Neuron (in vitro differentiated cells): Measurements from ENCODE around the gene AKIRIN2.

Experiments used
- H2AFZ ChIP-seq: one replicate; pipeline ENCODE4 v1.6.1; 2013; ENCODE audit warnings: low read depth, mild to moderate bottlenecking, inconsistent platforms, low read length, moderate library complexity
- H3K27me3 ChIP-seq: one replicate; pipeline ENCODE4 v1.6.1; 2013; ENCODE audit warnings: low read length; ENCODE audit not compliant: insufficient read depth
- H3K36me3 ChIP-seq: one replicate; pipeline ENCODE4 v1.6.1; 2013; ENCODE audit warnings: low read length; ENCODE audit not compliant: insufficient read depth
- H3K4me1 ChIP-seq: one replicate; pipeline ENCODE4 v1.6.1; 2013; ENCODE audit warnings: low read length; ENCODE audit not compliant: insufficient read depth
- H3K4me3 ChIP-seq: 2 replicates; pipeline ENCODE4 v1.5.1; 2013; ENCODE audit warnings: mild to moderate bottlenecking, low read length, moderate library complexity
- H3K9me3 ChIP-seq: one replicate; pipeline ENCODE4 v1.6.1; 2013; ENCODE audit warnings: low read length

AKIRIN2 gene

GRCh38 chr6:87701676-87702588 lies at the start of gene AKIRIN2:
AKIRIN2 (minus strand) TSS chr6:87702233; CDS start chr6:87701684, 549 bp downstream.
- no peaks in the 10 kb centered on the region for H3K27me3 ChIP-seq
- H3K9me3 ChIP-seq: no peaks in the 10 kb centered on the region
- H3K4me3 ChIP-seq: peak within 1 kb of the TSS; percentile 100
- peak within 1 kb of the TSS; percentile 89 for H2AFZ ChIP-seq
- H3K36me3 ChIP-seq: no peaks in the 10 kb centered on the region
- peaks cover 23% of the 10 kb centered on the region for H3K4me1 ChIP-seq

- Histone ChIP-seq H3K4me1 (peaks cover 4% of the 10 kb centered on the region), H3K9me3 (no peaks in the 10 kb centered on the region), H3K27me3 (peaks cover 5% of the 10 kb centered on the region), H2AFZ (no peak overlapping the region), H3K4me3 (no peak overlapping the region), H3K36me3 (no peaks in the 10 kb centered on the region)
These were observed 45.6 kb upstream of the AKIRIN2 start for GRCh38 chr6:87747646-87748045.

DNA sequence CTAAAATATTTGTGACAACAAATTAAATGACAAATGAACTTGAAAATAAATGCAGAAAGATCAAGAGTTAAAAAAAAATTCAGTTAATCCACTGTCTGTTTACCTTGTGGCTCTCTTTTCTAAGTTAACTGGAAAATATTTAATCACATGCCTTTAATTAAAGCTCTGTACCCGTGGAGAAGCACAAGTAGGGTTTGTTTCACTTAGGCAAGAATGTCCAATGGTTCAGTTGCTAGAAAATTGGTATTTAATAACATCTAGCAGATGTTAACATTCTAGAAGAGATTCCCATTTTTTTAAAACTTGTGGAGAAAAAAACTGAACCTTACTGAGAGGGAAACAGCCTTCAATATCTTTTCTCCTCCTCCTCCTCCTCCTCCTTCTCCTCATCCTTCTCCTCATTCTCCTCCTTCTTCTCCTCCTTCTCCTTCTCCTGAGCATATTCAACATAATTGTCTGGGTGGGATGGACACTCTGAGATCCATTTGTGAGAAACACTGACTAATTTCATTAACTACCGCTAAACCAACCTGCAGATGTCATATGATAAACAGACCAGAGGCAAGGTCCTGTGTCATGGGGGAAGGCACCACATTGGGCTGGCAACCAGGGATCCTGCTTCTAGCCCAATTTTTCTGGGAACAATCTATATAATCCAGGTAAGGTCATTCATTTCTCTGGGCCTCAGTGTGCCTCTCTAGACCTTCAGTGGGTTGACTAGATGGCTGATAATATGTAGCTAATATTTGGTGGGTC lies 44.1 kb upstream of the AKIRIN2 start:
- peaks cover 4% of the 10 kb centered on the region for H3K4me1 ChIP-seq
- H3K27me3 ChIP-seq: peaks cover 5% of the 10 kb centered on the region
- no peaks in the 10 kb centered on the region for H3K9me3 ChIP-seq
- no peaks in the 10 kb centered on the region for H3K36me3 ChIP-seq
- H3K4me3 ChIP-seq: no peak overlapping the region
- H2AFZ ChIP-seq: no peak overlapping the region

DNA sequence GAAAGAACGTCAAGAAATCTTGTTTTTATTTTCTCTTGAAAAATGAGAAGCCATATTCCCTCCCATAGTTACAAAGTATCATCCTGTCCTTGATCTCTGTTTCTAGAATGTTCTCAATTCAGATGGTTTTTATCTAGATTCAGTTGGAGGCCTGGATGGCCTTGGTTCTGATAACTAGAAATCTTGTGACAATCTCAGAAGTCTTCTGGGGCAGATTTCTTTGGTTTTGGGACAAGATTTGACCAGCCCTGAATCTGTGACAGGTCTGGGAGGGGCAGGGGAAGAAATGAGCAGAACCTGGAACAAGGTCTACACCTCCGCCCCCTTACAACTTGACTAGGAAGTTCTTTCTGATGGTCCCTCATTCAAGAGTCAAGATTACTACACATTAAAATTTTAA lies 41.4 kb upstream of the AKIRIN2 start:
- Histone ChIP-seq H3K4me3 (no peak overlapping the region), H3K27me3 (peaks cover 5% of the 10 kb centered on the region), H3K4me1 (peaks cover 4% of the 10 kb centered on the region), H3K9me3 (no peaks in the 10 kb centered on the region), H3K36me3 (no peaks in the 10 kb centered on the region), H2AFZ (no peak overlapping the region)

DNA sequence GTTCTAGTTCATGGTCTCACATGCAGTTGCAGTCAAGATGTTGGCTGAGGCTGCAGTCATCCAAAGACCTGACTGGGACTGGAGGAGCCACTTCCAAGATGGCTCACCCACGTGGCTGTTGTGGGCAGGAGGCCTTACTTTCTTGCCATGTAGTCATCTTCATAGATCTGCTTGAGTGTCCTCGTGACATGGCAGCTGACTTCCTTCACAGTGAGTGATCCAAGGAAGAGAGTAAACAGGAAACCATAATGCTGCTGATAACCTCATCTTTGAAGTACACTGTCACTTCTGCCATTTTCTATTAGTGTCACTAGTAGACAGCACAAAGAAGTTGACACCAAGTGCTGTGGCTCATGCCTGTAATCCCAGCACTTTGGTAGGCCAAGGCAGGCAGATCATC lies 40.1 kb upstream of the AKIRIN2 start:
- Histone ChIP-seq H3K36me3 (no peaks in the 10 kb centered on the region), H2AFZ (no peak overlapping the region)

GRCh38 chr6:87741001-87741650 lies 39.1 kb upstream of the AKIRIN2 start:
- peaks cover 4% of the 10 kb centered on the region for H3K4me1 ChIP-seq
- H3K4me3 ChIP-seq: no peak overlapping the region
- no peaks in the 10 kb centered on the region for H3K36me3 ChIP-seq
- no peak overlapping the region for H2AFZ ChIP-seq
- no peaks in the 10 kb centered on the region for H3K9me3 ChIP-seq
- H3K27me3 ChIP-seq: peaks cover 1% of the 10 kb centered on the region

More for the DNA sequence above, 40.1 kb upstream of the AKIRIN2 start:
- Histone ChIP-seq H3K9me3 (no peaks in the 10 kb centered on the region), H3K4me1 (peaks cover 4% of the 10 kb centered on the region), H3K27me3 (peaks cover 5% of the 10 kb centered on the region), H3K4me3 (no peak overlapping the region)

DNA sequence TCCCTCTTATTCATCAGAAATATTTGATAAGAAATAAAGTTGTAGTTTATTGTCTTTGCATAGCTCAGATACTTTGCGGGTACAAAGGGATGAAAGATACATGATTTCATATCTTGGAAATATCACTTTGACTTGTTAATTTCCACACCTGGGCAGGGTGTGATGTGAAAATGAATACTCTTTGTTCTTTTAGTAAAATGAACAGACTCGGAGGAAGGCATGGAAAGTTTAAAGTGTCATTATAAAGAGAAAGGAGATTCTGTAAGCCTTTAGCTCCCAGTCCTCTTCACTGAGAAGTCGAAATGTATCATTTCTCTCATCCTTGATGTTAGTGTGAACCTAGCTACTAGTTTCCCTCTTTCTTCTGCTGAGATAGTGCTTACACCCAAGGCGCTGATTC lies 36.7 kb upstream of the AKIRIN2 start:
- Histone ChIP-seq H3K4me3 (no peak overlapping the region), H3K4me1 (peaks cover 4% of the 10 kb centered on the region), H3K27me3 (no peaks in the 10 kb centered on the region), H2AFZ (no peak overlapping the region), H3K9me3 (no peaks in the 10 kb centered on the region), H3K36me3 (no peaks in the 10 kb centered on the region)

DNA sequence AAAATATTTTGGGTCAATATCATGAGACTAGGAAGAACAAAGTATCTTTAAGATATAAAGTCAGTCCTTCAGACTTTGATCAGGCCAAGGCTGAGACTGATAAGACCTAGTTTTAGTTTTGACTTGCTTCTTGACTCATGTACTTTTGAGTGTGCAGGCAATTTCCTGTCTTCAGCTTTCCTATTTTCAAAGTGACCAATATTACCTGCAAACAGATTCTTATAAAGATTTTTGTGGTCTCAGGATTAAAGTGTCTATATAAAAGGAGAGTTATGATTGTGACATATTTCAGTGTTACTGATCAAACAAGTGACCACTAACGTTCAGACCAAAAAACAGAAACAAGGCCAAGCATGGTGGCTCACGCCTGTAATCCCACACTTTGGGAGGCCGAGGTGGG lies 36.0 kb upstream of the AKIRIN2 start:
- Histone ChIP-seq H3K9me3 (no peaks in the 10 kb centered on the region), H2AFZ (no peak overlapping the region), H3K4me1 (no peaks in the 10 kb centered on the region), H3K4me3 (no peak overlapping the region), H3K27me3 (no peaks in the 10 kb centered on the region), H3K36me3 (no peaks in the 10 kb centered on the region)

GRCh38 chr6:87736809-87737540 lies 34.9 kb upstream of the AKIRIN2 start:
- no peaks in the 10 kb centered on the region for H3K9me3 ChIP-seq
- no peaks in the 10 kb centered on the region for H3K27me3 ChIP-seq
- H3K4me1 ChIP-seq: no peaks in the 10 kb centered on the region
- no peak overlapping the region for H3K4me3 ChIP-seq
- no peaks in the 10 kb centered on the region for H3K36me3 ChIP-seq
- no peak overlapping the region for H2AFZ ChIP-seq

GRCh38 chr6:87731818-87732661 lies 30.0 kb upstream of the AKIRIN2 start:
- Histone ChIP-seq H2AFZ (no peak overlapping the region), H3K27me3 (no peaks in the 10 kb centered on the region), H3K9me3 (no peaks in the 10 kb centered on the region), H3K4me1 (no peaks in the 10 kb centered on the region), H3K36me3 (no peaks in the 10 kb centered on the region), H3K4me3 (no peak overlapping the region)

GRCh38 chr6:87731080-87731479 lies 29.0 kb upstream of the AKIRIN2 start:
- no peaks in the 10 kb centered on the region for H3K9me3 ChIP-seq
- no peak overlapping the region for H3K4me3 ChIP-seq
- H3K27me3 ChIP-seq: no peaks in the 10 kb centered on the region
- no peak overlapping the region for H2AFZ ChIP-seq
- no peaks in the 10 kb centered on the region for H3K36me3 ChIP-seq
- no peaks in the 10 kb centered on the region for H3K4me1 ChIP-seq
